NCI-H2227 treated with DMSO at 0.1 percent for 48 hours (cell line): ENCODE data around the gene IGFL2.

ENCODE experiments used
- DNase-seq: peaks from one replicate; lab custom pipeline; 2025; lab: John Stamatoyannopoulos, UW

Gene IGFL2

DNA sequence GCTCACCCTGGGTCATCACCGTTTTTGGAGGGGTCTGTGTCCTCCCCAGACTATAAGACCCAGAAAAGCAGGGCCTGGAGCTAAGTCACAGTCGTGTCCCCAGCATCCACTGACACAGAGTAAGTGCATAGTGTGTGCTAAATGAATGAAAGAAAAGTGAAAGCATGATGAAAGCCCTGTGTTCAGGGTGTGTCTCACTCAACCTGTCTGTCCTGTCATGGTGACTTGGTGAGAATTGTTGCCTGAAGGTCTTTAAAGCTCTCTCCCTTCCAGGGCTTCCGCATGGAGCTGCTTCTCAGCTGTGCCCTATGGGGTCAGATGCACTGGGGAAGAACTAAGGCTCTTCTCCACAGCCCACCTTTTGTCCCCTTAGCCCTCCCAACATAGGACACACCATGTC, 61.0 kb downstream of the IGFL2 start:
- DNase-seq: no peak

GRCh38 chr19:46209472-46209871, 61.4 kb downstream of the IGFL2 start:
- no peak for DNase-seq

GRCh38 chr19:46210669-46211068, 62.6 kb downstream of the IGFL2 start:
- DNase-seq: no peak
